Posterior vena cava (tissue), 2 donors: Measurements from ENCODE around the gene RNF141. TPM values are rescaled to one million over a fixed set of nuclear protein-coding genes. Genes with fewer than 3 reads are reported as not detected.

Experiments
- DNase-seq: peaks from one replicate; pipeline ENCODE4 v3.0.0-alpha.2; 2020; ENCODE audit warnings: low spot score
- intact Hi-C, 2 donors: fragments of 100-400 bp; cut with DNase I; formaldehyde crosslinking; loops; one replicate each; pipeline versions ENCODE4 v1.14.1 to v1.14.2; 2022 to 2023
- total RNA-seq, 2 donors: library from RNA; stranded (reverse); fragmentation: NEBNext Ultra II Directional; extraction: Animal tissue kit (Norgen Biotek cat#: 25700); gene quantifications; one replicate each; pipeline ENCODE4 v1.2.1, GENCODE V29; 2021
- donor health status: DM: yes; HTN: yes; CAD: no.
- donor health status: DM: yes; HTN: yes; CAD: no.

RNF141 gene
- total RNA-seq, 2 donors from 2014 or later = 24.7 to 25.3 TPM

- intact Hi-C loops = no loop called here
- DNase-seq = no peak
These were observed 66.4 kb downstream of the RNF141 start for GRCh38 chr11:10474551-10474950.

- no peak for DNase-seq
These were observed 67.6 kb downstream of the RNF141 start for GRCh38 chr11:10473371-10473770.

GRCh38 chr11:10462746-10463300 lies 78.2 kb downstream of the RNF141 start:
- intact Hi-C loops = no loop called here
- no peak for DNase-seq

More at GRCh38 chr11:10473371-10473770, 67.6 kb downstream of the RNF141 start:
- intact Hi-C loops = no loop called here

Other genes starting within 250 kb of the RNF141 start
- 10 to 100 TPM; 53.4 to 58.9 TPM for gene SBF2, start 247.0 kb downstream of the RNF141 start, total RNA-seq
- gene ADM, start 236.1 kb downstream of the RNF141 start, total RNA-seq = 10 to 100 TPM; 36.5 to 52.2 TPM
- 1 to 10 TPM; 6.5 to 6.9 TPM for gene AMPD3, start 85.9 kb downstream of the RNF141 start, total RNA-seq
- gene LYVE1, start 27.5 kb upstream of the RNF141 start, total RNA-seq = 100 to 1,000 TPM; 112 to 292 TPM
- 100 to 1,000 TPM; 348 to 366 TPM for gene IRAG1, start 152.6 kb upstream of the RNF141 start, total RNA-seq
- 10 to 100 TPM; 25.1 to 25.4 TPM for gene CTR9, start 210.1 kb upstream of the RNF141 start, total RNA-seq